Measurements from ENCODE around the gene TUBB1. TPM values are rescaled to one million over a fixed set of nuclear protein-coding genes. Genes with fewer than 3 reads are reported as not detected.
A peak's percentile ranks its signal among the peaks of the same experiment; 100 is the strongest.

TUBB1 gene
- total and polyA plus RNA-seq, 2 of the 4 experiments (the other 2 are of a cell fraction) = not detected

DNA sequence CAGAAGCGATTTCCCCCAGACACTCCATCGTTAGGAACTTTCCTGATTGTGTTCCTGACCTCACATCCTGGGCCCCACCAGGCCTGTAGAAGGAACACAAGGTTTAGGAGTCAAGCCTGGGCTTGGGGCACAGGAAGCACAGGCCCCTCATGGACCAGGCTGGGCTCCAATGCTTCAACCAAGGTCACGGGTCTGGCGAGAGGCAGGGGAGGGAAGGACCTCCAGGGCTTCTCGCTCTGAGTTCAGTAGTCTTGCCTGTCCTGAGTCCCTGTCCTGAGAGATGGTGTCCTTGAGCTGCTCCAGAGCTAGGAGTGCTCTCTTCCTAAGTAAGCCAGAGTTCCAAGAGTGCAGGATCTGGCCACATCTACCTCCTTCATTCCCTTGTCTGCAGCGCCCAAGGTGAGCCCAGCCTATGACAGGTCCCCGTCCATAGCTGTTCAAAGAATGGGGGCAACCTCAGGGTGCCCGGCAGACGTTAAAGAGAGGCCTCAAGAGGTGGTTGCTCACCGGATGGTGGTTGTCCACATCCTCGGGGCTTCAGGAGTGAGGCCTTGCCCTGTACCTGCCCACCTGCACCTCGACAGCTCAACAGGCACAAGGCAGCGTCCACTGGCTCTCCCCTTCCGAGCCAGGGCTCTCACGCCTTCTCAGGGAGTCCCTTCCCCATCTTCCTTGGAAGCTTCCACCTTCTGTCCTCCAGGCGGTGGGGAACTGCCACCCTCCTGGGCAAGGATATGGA lies 1.6 kb upstream of the TUBB1 start:
- in situ Hi-C loops (cut with MboI; ENCODE audit: low sequenced_read_pairs) = no loop called here

More for the DNA sequence above, 1.6 kb upstream of the TUBB1 start:
- Histone ChIP-seq H4K91ac (ENCODE audit: insufficient read depth, low read depth, low read length) (no peak overlapping the region), H2AK5ac (ENCODE audit: low read depth, low read length) (no peak overlapping the region), H3K4ac (ENCODE audit: low read depth, low read length) (no peak overlapping the region), H3K4me1 (ENCODE audit: control insufficient read depth, insufficient read depth, low read length) (peaks cover 13% of the 10 kb centered on the region), H3K18ac (ENCODE audit: low read depth, low read length) (no peak overlapping the region), H4K5ac (ENCODE audit: low read depth, low read length) (no peak overlapping the region), H2BK5ac (ENCODE audit: low read depth, low read length, poor library complexity, severe bottlenecking) (no peak overlapping the region), H4K20me1 (ENCODE audit: insufficient read depth, low read length) (peaks cover 9% of the 10 kb centered on the region), H3K4me2 (ENCODE audit: low read depth, low read length) (no peak overlapping the region), H3K9me1 (ENCODE audit: insufficient read depth, low read length) (peaks cover 17% of the 10 kb centered on the region), H2BK120ac (ENCODE audit: low read depth, low read length) (no peak overlapping the region), H3K9ac (ENCODE audit: low read depth, low read length) (no peak overlapping the region), H3K9me3 (ENCODE audit: control insufficient read depth, insufficient read depth, low read length) (no peaks in the 10 kb centered on the region), H2AK9ac (replicated peaks; ENCODE audit: low read depth, low read length, poor library complexity) (peak overlapping the region; percentile 44), H3K56ac (ENCODE audit: extremely low read depth, insufficient read depth, low read length) (no peak overlapping the region), H3K27ac (ENCODE audit: insufficient read depth, low read length) (no peak overlapping the region), H2BK15ac (ENCODE audit: low read depth, low read length) (no peak overlapping the region), H4K8ac (ENCODE audit: low read depth in 2 of 2, low read length in 2 of 2) (no peak overlapping the region), H3K36me3 (ENCODE audit: control insufficient read depth, insufficient read depth, low read length) (peaks cover 1% of the 10 kb centered on the region), H3K4me3 (ENCODE audit: insufficient read depth, low read depth, low read length) (no peak overlapping the region), H3K14ac (replicated peaks; ENCODE audit: low read depth, low read length) (no peak overlapping the region), H3K23ac (ENCODE audit: low read depth, low read length) (no peak overlapping the region), H3K27me3 (ENCODE audit: control insufficient read depth, insufficient read depth, low read length) (no peaks in the 10 kb centered on the region), H2AFZ (replicated peaks; ENCODE audit: low read length, poor library complexity) (peak overlapping the region; percentile 40), H2BK20ac (ENCODE audit: low read depth, low read length) (no peak overlapping the region), H3K79me1 (ENCODE audit: low read depth in 1 of 2, low read length in 2 of 2) (peaks cover 0 to 13% of the 10 kb centered on the region in 2 experiments; a peak in 2 of 4 replicates)
- DNase-seq (no peak), ATAC-seq (ENCODE audit: low read depth) (no peak)
- WGBS, 2 experiments (ENCODE audit: extremely low coverage in 2 of 2, insufficient read length in 1 of 2) = 100% methylated on average over 4 of the region's 16 CpGs; no CpG with 5 or more reads in 1 of the 2 experiments
- POLR2A ChIA-PET (ENCODE audit: unreplicated experiment) = no interaction called here
- CTCF ChIA-PET = no interaction called here
- BruUV-seq (replicated peaks) = no TSS peak
- dilution Hi-C loops (cut with HindIII; ENCODE audit: low sequenced_read_pairs, unreplicated experiment) (no loop called here), intact Hi-C loops (cut with micrococcal nuclease) (no loop called here)
- TF ChIP-seq CEBPB (IDR thresholded peaks at IDR 0.05; ENCODE audit: low read depth, low read length) (no peak), MAFK (IDR thresholded peaks at IDR 0.05; ENCODE audit: low read depth, low read length) (no peak), MXI1 (IDR thresholded peaks at IDR 0.05; ENCODE audit: borderline replicate concordance, low read depth, low read length) (no peak), BHLHE40 (IDR thresholded peaks at IDR 0.05; ENCODE audit: low read depth, low read length) (no peak), CHD1 (IDR thresholded peaks at IDR 0.05; ENCODE audit: low read depth, low read length) (no peak), MAZ (IDR thresholded peaks at IDR 0.05; ENCODE audit: borderline replicate concordance, low read depth, low read length) (no peak), RAD21 (IDR thresholded peaks at IDR 0.05; ENCODE audit: low read length) (no peak), RFX5 (IDR thresholded peaks at IDR 0.05; ENCODE audit: low read depth, low read length) (no peak), POLR2A (IDR thresholded peaks at IDR 0.05; ENCODE audit: low read depth, low read length) (no peak), NFE2L2 (IDR thresholded peaks at IDR 0.05; ENCODE audit: low read depth, low read length) (no peak), SMC3 (IDR thresholded peaks at IDR 0.05; ENCODE audit: low read depth, low read length) (no peak), RCOR1 (IDR thresholded peaks at IDR 0.05; ENCODE audit: insufficient replicate concordance, low read length) (no peak), FOS (IDR thresholded peaks at IDR 0.05; ENCODE audit: low read depth, low read length) (no peak)
- TF ChIP-seq, protein P1, sequence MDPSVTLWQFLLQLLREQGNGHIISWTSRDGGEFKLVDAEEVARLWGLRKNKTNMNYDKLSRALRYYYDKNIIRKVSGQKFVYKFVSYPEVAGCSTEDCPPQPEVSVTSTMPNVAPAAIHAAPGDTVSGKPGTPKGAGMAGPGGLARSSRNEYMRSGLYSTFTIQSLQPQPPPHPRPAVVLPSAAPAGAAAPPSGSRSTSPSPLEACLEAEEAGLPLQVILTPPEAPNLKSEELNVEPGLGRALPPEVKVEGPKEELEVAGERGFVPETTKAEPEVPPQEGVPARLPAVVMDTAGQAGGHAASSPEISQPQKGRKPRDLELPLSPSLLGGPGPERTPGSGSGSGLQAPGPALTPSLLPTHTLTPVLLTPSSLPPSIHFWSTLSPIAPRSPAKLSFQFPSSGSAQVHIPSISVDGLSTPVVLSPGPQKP (IDR thresholded peaks at IDR 0.05; ENCODE audit: borderline replicate concordance, low read depth, low read length) = no peak
- TF ChIP-seq, protein P2, sequence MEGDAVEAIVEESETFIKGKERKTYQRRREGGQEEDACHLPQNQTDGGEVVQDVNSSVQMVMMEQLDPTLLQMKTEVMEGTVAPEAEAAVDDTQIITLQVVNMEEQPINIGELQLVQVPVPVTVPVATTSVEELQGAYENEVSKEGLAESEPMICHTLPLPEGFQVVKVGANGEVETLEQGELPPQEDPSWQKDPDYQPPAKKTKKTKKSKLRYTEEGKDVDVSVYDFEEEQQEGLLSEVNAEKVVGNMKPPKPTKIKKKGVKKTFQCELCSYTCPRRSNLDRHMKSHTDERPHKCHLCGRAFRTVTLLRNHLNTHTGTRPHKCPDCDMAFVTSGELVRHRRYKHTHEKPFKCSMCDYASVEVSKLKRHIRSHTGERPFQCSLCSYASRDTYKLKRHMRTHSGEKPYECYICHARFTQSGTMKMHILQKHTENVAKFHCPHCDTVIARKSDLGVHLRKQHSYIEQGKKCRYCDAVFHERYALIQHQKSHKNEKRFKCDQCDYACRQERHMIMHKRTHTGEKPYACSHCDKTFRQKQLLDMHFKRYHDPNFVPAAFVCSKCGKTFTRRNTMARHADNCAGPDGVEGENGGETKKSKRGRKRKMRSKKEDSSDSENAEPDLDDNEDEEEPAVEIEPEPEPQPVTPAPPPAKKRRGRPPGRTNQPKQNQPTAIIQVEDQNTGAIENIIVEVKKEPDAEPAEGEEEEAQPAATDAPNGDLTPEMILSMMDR (conservative IDR thresholded peaks at IDR 0.05; ENCODE audit: low read depth, low read length) = no peak
- TF ChIP-seq, protein P3, sequence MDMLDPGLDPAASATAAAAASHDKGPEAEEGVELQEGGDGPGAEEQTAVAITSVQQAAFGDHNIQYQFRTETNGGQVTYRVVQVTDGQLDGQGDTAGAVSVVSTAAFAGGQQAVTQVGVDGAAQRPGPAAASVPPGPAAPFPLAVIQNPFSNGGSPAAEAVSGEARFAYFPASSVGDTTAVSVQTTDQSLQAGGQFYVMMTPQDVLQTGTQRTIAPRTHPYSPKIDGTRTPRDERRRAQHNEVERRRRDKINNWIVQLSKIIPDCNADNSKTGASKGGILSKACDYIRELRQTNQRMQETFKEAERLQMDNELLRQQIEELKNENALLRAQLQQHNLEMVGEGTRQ (IDR thresholded peaks at IDR 0.05; ENCODE audit: low read depth, low read length) = no peak

All from IMR-90 (cell line).